ENCODE results near the gene MCAM.
A peak's percentile ranks its signal among the peaks of the same experiment; 100 is the strongest.

The MCAM gene

DNA sequence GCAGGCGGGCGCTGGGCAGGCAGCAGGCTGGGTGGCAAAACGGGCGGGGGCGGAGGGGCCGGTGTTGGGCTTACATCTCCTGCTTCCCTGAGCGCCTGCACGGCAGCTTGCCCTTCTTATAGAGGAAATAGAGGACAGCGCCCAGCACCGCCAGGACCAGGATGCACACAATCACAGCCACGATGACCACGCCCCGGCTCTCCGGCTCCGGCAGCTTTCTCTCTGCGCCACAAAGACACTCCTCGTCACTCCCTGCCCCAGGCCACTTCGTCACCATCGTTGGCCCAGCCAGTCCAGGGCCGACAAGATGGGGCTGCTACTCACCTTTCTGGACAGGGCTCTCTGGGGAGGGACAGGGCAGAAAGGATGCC, 6.3 kb downstream of the MCAM start:
- FAIRE-seq (no peak), DNase-seq (ENCODE audit: insufficient read length, low spot score) (no peak)
- TF ChIP-seq, protein P1, sequence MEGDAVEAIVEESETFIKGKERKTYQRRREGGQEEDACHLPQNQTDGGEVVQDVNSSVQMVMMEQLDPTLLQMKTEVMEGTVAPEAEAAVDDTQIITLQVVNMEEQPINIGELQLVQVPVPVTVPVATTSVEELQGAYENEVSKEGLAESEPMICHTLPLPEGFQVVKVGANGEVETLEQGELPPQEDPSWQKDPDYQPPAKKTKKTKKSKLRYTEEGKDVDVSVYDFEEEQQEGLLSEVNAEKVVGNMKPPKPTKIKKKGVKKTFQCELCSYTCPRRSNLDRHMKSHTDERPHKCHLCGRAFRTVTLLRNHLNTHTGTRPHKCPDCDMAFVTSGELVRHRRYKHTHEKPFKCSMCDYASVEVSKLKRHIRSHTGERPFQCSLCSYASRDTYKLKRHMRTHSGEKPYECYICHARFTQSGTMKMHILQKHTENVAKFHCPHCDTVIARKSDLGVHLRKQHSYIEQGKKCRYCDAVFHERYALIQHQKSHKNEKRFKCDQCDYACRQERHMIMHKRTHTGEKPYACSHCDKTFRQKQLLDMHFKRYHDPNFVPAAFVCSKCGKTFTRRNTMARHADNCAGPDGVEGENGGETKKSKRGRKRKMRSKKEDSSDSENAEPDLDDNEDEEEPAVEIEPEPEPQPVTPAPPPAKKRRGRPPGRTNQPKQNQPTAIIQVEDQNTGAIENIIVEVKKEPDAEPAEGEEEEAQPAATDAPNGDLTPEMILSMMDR (IDR thresholded peaks at IDR 0.05; ENCODE audit: insufficient read depth, missing control alignments): no peak

DNA sequence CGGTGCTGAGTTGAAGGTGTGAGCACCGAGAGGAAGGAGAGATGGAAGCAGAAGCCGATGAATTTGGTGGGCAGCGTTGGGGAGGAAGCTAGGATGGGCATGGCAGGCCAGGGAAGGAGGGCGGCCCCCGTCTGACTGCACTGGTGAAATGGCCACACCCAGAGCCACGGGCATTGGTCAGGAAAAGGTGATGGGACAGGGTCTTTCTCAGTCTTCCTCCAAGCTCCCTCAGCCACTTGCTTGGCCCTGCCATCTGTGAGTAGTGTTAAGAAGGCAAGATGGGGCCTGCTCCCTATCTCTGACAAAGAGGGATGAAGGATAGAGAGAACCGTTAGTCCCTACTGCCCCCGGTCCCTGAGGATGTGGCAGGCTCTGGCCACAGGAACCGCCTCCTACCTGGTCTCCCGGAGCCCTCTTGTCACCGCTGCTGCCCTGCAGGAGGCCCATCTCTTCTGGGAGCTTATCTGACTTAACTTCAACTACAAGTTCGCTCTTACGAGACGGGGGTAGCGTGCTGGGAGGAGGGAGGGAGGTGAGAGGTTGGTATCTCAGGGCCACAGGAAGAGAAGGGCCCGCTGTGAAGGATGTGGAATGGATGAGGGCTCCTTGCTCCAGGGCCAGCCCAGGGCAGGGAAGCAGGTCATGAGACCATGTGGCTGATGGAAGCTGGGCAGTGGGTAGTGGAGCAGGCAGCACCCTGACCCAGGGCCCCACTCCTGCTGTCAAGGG, 6.8 kb downstream of the MCAM start:
- no peak for FAIRE-seq
- TF ChIP-seq, protein P1 (IDR thresholded peaks at IDR 0.05; ENCODE audit: insufficient read depth, missing control alignments): no peak
- DNase-seq (ENCODE audit: insufficient read length, low spot score): no peak

DNA sequence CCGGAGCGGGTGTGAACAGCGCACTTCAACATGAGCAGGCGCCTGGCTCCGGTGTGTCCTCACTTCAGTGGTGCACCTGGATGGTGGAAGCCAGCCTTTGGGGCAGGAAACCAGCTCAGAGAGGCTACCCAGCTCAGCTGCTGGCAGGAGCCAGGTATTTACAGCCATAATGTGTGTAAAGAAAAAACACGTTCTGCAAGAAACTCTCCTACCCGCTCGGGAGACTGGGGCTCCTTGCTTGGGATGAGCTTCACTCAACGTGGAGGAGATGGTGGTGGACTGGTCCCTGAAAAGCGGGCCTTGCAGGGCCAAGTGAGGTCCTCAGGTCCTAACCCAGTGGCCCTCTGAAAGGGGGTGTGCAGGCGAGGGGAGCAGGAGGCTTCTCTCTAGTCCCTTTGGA, 7.5 kb downstream of the MCAM start:
- no peak for DNase-seq (ENCODE audit: insufficient read length, low spot score)
- TF ChIP-seq, protein P1 (IDR thresholded peaks at IDR 0.05; ENCODE audit: insufficient read depth, missing control alignments): no peak
- no peak for FAIRE-seq

DNA sequence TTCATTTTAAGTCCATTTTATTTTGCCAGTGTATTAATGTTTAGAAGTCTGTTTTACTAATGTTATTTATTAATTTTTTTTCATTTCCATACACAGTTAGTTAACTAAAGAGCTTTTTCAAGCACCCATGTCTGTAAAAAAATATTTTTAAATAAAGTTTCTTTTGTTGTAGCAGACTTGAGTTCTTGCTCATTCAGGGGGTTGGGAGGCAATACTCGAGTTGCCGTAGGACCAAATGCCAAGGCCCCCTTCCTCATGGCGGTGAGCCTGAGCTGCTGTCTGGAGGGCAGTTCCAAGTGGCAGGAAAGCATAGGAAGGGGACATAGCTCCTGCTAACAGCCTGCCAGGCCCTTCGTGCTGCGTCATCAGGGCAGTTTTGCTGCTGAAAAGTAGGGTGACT, 9.0 kb downstream of the MCAM start:
- TF ChIP-seq, protein P1 (IDR thresholded peaks at IDR 0.05; ENCODE audit: insufficient read depth, missing control alignments): no peak
- FAIRE-seq (no peak), DNase-seq (ENCODE audit: insufficient read length, low spot score) (no peak)

DNA sequence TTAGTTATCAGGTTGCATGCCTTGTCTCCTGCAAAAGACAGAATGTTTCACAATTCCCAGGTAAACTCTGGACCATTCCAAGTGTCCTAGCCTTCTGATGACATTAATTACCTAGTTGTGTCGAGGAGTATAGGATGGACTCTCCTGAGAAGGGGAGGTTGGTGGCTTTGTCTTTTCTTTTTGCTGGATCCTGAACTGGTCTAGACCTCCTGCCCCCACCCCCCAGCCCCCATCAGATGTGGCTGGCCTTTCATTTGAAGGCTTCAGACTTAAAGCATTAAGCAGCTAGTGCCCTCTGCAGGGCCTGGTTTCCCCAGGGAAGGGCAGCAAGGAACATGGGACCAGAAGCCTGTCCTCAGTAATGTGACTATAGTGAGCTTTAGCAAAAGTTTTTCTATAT, 9.7 kb downstream of the MCAM start:
- DNase-seq (ENCODE audit: insufficient read length, low spot score) (no peak), FAIRE-seq (no peak)
- TF ChIP-seq, protein P1 (IDR thresholded peaks at IDR 0.05; ENCODE audit: insufficient read depth, missing control alignments): peak; percentile 33

DNA sequence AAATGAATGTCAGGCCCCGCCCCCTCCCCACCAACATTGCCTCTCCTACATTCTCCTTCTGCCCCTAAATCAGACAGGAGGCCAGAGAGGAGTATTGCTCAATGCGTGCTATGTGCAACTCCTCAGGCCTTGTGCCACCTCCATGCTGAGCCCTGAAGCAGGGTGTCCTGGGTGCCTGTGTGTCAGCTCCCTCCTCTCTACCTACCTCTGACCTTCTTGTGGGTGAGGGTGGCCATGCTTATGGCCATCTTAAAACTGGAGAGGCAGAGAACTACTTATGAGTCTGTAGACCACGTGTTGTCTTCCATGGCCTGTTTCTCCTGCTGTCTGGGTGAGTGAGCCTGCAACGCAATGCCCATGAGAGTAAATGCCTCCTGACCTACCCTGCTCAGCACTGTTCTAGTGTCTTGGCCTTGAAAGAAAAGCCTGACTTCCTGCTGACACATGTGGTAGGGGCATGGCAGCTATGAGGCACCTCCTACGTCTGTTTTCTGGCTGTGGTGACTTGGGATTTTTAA, 10.5 kb downstream of the MCAM start:
- FAIRE-seq: no peak

More for the DNA sequence above, 10.5 kb downstream of the MCAM start:
- TF ChIP-seq, protein P1 (IDR thresholded peaks at IDR 0.05; ENCODE audit: insufficient read depth, missing control alignments): no peak
- DNase-seq (ENCODE audit: insufficient read length, low spot score): no peak
